Superior temporal gyrus (tissue), 1 donor: ENCODE measurements around the gene CCDC192.
A peak's percentile ranks its signal among the peaks of the same experiment; 100 is the strongest.
"Not testable (repeated sequence)": the region's sequence is repeated elsewhere in the genome, so short reads cannot be mapped to it uniquely, and the experiment has no call there.

Experiments
- DNase-seq: peaks from one replicate; pipeline ENCODE4 v3.0.0-alpha.2; 2016; ENCODE audit errors: extremely low spot score

Gene CCDC192

GRCh38 chr5:127844581-127845021 lies 141.4 kb downstream of the CCDC192 start:
- DNase-seq, result peak; percentile 87

DNA sequence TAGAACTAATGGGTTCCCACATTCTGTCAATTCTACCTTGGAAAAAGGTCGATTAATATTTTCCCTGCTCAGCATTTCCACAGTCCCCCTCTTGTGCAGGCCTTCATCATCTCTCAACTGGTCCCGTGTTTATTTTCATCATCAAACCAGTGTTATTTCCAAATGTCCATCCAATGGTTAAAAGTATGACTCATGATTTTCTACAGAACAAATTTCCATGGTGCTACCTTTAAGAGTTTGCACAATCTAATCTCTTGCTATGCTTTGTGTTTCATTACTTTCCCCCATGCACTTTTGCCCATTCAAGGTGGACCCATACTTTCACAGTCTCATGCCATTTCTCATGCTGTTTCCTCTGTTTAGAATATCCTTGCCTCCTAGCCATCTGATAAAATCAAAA lies 143.7 kb downstream of the CCDC192 start:
- no peak for DNase-seq

- not testable (repeated sequence) for DNase-seq
Observed at GRCh38 chr5:127847641-127848040, 144.4 kb downstream of the CCDC192 start.

DNA sequence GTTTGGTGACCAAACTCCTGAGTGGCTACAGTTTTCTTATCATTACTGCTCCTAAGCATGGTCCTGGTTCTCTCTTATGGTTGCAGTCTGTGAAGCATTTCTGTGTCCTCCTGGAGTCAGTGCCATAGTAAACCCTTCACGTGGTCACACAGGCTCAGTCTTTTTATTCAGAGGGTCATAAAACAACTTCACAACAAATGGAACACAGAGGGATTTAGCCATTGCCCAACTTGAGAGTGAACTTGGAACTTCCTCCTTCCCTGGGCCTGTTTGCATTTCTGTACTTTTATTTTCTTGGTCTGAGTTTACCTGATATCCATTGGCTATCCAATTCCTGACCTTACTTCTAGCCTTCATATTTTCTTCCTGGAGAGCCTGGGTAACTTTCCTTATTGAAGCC lies 144.9 kb downstream of the CCDC192 start:
- DNase-seq, result no peak

DNA sequence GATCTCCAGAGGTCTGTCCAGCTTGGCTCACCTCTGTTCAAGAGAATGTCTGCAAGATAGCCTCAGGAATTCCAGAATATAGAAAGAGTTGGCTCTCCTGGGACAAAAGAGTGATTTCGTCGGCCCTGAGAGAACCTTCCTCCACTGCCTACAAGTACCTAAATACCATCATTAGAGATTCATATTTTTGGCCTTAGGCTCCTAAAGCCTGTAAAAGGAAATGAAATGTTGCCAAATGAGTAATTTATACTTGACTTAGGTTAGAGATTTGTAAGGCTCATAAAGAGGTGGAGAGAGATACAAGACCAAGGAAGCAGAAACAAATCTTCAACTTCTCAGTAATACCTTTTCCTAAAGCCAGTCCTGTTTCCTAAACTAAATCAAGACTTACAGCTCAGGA lies 146.2 kb downstream of the CCDC192 start:
- DNase-seq, result no peak

DNA sequence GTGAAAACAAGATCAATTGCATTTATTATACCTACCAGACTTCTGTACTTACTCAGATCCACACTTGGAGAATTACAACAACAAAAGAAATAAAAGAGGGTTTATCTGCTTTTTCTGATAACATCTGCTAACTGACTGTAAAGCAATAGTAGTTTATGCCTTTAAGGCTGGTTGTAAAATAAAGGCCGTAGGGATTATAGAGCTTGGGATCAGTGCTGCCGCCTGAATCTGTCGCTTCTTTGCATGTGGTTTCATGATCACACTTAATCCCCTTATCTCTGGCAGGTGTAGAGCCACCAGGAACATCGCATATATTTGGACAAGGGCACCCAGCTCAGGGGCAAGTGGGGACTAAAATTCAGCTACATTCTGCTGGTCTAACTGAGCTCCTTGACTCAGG lies 146.7 kb downstream of the CCDC192 start:
- DNase-seq, result no peak

DNA sequence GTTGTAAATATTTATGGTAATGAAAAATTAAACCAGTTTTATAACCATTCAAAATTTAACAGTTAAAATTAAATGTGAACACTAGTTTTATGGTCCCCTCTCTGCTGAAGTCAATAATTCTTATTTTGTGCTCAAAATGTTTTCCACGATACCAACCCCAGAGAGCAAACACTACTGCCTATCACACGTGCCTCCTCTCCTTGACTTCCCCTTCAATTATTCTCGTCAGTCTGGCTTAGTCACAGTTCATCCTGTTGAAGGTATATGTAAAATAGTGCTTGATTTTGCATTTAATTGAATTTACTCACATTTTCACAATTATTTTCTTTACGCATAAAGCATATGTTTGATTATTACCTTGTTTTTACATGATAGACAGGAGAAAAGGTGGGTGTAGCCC lies 148.8 kb downstream of the CCDC192 start:
- DNase-seq, result no peak

GRCh38 chr5:127854520-127854919 lies 151.3 kb downstream of the CCDC192 start:
- DNase-seq, result no peak

- DNase-seq, result no peak
Observed at GRCh38 chr5:127856292-127856691, 153.1 kb downstream of the CCDC192 start.

DNA sequence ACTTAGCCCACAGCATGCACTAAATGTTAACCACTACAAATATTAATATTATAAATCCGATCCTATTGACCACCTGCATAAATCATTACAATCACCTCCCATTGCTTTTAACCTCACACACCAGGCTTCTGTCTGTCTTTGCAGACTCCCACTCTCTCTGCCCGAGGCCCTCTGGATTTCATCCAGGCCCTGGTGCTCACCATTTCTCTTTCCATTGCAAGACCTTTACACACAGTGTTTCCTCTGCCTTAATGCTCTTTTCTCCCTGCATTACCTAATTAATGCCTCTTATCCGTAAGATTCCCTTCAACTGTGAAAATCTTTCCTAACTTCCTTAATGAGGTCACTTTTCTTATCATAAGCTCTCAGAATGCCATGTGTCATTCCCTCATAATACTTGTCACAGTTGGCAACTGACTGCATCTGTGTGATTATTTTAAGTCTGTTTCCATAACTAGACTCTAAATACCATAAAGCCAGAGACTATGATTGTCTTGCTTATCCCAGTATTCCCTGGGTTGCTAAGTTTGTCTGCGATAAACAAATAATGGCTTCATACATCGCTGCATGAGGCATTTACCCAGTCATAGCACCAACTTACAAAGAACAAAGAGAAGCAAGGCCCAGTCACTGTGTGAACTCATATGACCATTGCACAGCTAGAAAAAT lies 155.1 kb downstream of the CCDC192 start:
- peak; percentile 63 for DNase-seq

DNA sequence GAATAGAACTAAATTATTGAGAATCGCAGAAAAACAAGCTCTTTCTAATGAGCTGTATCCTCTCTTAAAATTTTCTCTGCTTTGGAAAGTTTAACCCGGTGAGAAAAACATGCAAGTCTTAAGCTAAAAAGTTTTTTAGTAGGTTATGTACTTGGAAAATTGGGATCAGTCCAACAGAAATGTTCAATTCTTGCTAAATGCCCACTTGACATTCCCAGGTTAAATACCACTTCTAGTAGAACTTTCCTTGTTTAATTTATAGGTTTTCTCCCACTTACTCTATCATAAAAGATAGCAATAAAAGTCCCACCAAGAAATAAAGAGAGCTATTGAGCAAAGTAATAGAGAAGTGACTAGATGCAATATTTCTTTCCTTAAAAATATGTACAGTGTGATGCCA lies 157.1 kb downstream of the CCDC192 start:
- no peak for DNase-seq

GRCh38 chr5:127863161-127863560 lies 160.0 kb downstream of the CCDC192 start:
- no peak for DNase-seq

DNA sequence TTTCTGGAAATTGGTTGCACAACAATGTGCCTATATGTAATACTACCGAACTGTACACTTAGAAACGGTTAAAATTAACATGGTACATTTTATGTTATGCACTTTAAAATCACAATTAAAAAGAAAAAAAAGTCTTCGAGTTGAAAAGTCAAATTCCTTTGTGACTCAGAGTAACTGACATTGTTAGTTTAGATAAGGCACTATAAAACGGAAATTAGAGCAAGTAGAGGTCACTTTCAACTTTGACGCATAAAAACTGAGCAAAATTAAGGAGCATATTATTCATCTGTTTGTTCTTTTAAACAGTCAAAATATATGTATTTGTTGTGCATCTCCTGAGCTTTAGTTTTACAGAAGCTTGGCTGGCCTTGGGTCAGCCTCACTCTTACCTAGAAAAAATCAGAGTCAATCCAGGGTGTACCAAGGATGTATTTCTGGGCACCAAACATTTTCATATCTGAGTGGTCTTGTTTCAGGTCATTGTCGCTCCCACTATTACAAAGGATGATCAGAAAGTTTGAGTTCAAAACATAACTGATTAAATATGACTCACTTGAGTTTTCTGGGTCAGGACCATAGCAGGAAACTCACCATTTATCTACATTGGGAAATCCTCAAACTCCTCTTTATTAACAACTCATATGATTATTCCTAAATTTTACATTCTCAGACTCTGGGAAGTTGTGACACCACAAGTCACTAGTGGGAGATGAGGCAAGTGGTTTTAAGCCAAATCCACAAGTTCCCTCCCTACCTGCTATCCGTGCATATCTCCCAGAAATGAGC lies 160.6 kb downstream of the CCDC192 start:
- DNase-seq, result no peak

DNA sequence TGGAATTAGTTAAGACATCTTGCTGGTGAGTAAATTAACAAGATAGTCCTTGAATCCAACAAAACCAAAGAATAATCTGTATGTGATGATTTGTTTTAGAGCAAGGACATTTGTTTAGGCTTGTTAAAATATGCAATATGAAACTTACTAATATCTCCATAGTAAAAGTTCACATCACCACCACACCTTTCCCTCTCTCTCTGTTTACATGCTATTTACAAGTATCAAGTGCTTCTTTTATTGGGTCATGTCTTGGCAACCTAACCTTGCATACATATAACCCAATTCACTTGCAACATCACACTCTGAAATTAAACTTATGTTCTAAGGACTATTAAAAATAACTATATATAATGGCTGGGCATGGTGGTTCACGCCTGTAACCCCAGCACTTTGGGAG lies 161.3 kb downstream of the CCDC192 start:
- DNase-seq, result no peak

DNA sequence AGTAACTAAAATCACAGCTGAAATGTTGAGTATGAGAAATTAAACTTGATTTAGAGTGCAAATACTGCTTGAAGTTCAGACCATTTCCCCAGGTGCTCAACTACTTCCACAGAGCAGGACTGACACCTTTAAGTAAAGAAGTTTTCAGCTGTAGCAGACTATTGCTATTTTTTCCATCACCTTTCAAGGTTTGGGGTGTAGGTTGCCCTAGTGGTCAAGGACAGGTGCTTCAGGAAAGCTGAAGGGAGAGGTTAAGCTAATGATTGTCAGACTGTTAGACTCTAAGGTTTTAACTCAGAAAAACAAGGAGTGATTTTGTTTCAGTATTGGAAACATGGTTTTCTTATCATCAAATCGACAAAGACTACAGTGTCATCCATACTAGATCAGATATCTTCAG lies 162.1 kb downstream of the CCDC192 start:
- no peak for DNase-seq

DNA sequence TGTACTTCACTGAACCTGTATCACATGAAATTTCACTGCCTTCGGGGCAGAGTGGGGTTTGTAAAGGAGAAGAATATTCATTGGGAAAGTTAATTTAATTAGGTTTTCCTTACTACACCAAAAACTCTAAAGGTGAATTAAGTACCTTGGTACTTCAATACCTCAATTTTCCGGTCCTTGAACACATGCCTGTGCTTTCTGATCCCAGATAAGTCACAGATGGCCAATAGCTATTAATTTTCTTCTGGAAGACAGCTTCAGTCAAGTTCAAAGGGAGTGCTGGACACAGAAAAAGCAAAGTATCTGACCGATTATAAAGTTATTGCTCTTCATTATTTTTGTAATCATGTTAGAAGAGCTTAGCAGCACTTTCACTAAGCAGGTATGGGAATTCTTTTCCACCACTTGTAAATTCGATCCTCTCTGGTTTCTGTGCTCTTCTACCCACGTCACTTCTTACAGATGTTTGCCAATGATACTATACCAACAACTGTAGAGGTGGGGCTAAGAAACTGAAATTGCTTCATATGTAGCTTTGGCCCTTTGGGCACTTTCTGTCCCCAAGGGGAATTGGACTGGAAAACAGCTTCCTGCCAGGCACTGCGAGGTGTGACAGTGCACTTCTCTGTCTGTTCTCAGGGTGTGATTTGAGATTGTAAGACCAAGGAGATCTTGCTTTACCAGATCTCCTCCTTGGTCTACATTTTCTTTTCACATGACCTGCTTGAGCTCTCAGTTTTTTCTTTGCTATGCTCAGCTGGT lies 164.0 kb downstream of the CCDC192 start:
- DNase-seq, result no peak

DNA sequence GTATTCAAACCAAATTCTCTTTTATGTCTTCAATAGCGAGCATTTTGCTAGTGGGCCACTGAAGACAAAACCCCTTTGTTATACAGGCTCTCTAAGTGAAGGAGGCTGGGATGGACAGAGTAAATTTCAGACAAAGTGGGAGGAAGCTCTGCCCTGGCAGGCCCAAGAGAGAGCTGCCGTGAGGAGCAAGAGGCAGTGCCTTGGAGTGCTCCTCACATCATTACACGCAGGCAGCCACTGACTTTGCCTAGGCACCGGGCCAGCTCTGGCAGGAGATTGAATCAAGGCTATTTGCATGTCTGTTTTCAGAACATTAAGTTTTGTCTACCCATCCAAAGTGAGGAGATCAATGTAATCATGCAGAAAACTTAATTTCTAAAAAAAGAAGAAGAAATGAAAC lies 167.7 kb downstream of the CCDC192 start:
- DNase-seq, result peak; percentile 59

GRCh38 chr5:127871503-127872153 lies 168.4 kb downstream of the CCDC192 start:
- DNase-seq, result peak; percentile 12

DNA sequence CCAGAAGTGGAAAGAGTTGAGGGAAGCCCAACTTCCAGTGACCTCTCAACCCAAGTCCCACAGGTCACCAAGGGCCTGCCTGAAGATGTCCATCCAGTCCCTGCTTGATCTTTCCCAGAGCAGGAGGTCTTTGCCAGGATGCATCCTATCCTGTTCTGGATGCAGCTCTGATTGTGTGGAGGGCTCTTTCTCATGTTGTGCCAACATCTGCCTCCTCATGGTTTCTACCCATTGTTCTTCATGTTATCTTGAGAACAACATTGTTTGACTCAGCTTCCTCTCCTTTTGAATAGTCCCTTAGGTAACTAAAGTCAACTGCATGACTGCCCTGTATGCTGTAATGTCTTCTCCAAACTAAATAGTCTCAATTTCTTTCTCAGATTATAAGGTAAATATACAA lies 169.3 kb downstream of the CCDC192 start:
- DNase-seq, result peak; percentile 7

- DNase-seq, result peak; percentile 92
Observed at GRCh38 chr5:127875235-127876021, 172.2 kb downstream of the CCDC192 start.

- DNase-seq, result no peak
Observed at GRCh38 chr5:127876384-127876783, 173.2 kb downstream of the CCDC192 start.
